Measurements from ENCODE around the gene CCDC159. TPM values are rescaled to one million over a fixed set of nuclear protein-coding genes. Genes with fewer than 3 reads are reported as not detected.
"Not testable (repeated sequence)": the region's sequence is repeated elsewhere in the genome, so short reads cannot be mapped to it uniquely, and the experiment has no call there.

Gene CCDC159
- total RNA-seq, 1 donor from 2014 or later = 1.8 TPM

DNA sequence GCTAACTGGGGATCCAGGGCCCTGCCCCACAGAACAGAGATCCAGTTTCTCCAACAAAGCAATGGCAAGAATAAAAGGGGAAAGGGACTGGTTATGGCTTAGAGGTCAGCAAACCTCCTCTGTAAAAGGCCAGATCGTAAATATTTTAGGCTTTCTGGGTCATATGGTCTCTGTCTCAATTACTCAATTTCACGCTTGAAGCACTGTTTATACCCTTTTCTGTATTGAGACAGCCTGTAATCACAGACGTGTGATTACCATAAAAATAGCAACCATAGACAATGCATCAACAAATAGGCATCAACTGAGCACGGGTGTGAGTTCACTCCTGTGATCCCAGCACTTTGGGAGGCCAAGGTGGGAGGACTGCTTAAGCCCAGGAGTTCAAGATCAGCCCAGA is 16.2 kb upstream of the CCDC159 start:
- no peak for DNase-seq (ENCODE audit: low spot score)
- Histone ChIP-seq H3F3A (ENCODE audit: low read depth) (no peaks in the 10 kb centered on the region), H2AFZ (replicated peaks) (no peak overlapping the region), H3K4me3 (no peak overlapping the region), H3K27ac (no peak overlapping the region), H3K27me3 (no peaks in the 10 kb centered on the region), H3K4me2 (no peak overlapping the region), H3K4me1 (no peaks in the 10 kb centered on the region), H3K9me3 (ENCODE audit: low read depth) (no peaks in the 10 kb centered on the region), H3K9ac (no peak overlapping the region), H4K20me1 (ENCODE audit: low read depth) (no peaks in the 10 kb centered on the region), H3K36me3 (no peaks in the 10 kb centered on the region), H3K79me2 (ENCODE audit: low read depth) (no peaks in the 10 kb centered on the region)
- TF ChIP-seq EZH2phosphoT487 (IDR thresholded peaks at IDR 0.05) (no peak), EZH2 (IDR thresholded peaks at IDR 0.05) (no peak)
- TF ChIP-seq, protein P1, sequence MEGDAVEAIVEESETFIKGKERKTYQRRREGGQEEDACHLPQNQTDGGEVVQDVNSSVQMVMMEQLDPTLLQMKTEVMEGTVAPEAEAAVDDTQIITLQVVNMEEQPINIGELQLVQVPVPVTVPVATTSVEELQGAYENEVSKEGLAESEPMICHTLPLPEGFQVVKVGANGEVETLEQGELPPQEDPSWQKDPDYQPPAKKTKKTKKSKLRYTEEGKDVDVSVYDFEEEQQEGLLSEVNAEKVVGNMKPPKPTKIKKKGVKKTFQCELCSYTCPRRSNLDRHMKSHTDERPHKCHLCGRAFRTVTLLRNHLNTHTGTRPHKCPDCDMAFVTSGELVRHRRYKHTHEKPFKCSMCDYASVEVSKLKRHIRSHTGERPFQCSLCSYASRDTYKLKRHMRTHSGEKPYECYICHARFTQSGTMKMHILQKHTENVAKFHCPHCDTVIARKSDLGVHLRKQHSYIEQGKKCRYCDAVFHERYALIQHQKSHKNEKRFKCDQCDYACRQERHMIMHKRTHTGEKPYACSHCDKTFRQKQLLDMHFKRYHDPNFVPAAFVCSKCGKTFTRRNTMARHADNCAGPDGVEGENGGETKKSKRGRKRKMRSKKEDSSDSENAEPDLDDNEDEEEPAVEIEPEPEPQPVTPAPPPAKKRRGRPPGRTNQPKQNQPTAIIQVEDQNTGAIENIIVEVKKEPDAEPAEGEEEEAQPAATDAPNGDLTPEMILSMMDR (IDR thresholded peaks at IDR 0.05) = no peak
- H3K4me1 Mint-ChIP-seq = peaks cover 5% of the 10 kb centered on the region
- no peak overlapping the region for H3K4me3 Mint-ChIP-seq
- no peak overlapping the region for H3K27ac Mint-ChIP-seq
- no peaks in the 10 kb centered on the region for H3K9me3 Mint-ChIP-seq
- peaks cover 9% of the 10 kb centered on the region for H3K36me3 Mint-ChIP-seq
- H3K27me3 Mint-ChIP-seq (ENCODE audit: insufficient read depth, low read depth) = no peaks in the 10 kb centered on the region

DNA sequence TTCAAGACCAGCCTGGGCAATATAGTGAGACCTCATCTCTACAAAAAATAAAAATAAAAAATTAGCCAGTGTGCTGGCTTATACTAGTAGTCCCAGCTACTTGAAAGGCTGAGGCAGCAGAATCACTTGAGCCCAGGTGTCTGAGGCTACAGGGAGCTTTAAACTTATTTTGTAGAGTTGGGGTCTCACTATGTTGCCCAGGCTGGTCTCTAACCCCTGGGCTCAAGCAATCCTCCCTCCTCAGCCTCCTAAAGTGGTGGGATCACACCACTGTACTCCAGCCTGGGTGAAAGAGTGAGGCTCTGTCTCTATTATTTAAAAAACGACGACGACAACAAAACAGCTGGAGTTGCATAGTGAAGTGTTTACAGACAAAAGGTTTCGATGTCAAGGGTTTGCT is 14.8 kb upstream of the CCDC159 start:
- TF ChIP-seq EZH2phosphoT487 (IDR thresholded peaks at IDR 0.05) (no peak), EZH2 (IDR thresholded peaks at IDR 0.05) (no peak)
- TF ChIP-seq, protein P1 (IDR thresholded peaks at IDR 0.05) = no peak
- Histone ChIP-seq H3K4me2 (no peak overlapping the region), H3K27ac (no peak overlapping the region), H4K20me1 (ENCODE audit: low read depth) (no peaks in the 10 kb centered on the region), H3K9ac (no peak overlapping the region), H3K9me3 (ENCODE audit: low read depth) (no peaks in the 10 kb centered on the region), H2AFZ (replicated peaks) (no peak overlapping the region), H3K4me1 (no peaks in the 10 kb centered on the region), H3K36me3 (no peaks in the 10 kb centered on the region), H3K4me3 (no peak overlapping the region), H3K79me2 (ENCODE audit: low read depth) (no peaks in the 10 kb centered on the region), H3F3A (ENCODE audit: low read depth) (no peaks in the 10 kb centered on the region), H3K27me3 (no peaks in the 10 kb centered on the region)
- Mint-ChIP-seq H3K4me1 (peaks cover 5% of the 10 kb centered on the region), H3K9me3 (no peaks in the 10 kb centered on the region), H3K4me3 (no peak overlapping the region), H3K36me3 (peaks cover 17% of the 10 kb centered on the region), H3K27me3 (ENCODE audit: insufficient read depth, low read depth) (no peaks in the 10 kb centered on the region), H3K27ac (no peak overlapping the region)
- DNase-seq (ENCODE audit: low spot score) = no peak

DNA sequence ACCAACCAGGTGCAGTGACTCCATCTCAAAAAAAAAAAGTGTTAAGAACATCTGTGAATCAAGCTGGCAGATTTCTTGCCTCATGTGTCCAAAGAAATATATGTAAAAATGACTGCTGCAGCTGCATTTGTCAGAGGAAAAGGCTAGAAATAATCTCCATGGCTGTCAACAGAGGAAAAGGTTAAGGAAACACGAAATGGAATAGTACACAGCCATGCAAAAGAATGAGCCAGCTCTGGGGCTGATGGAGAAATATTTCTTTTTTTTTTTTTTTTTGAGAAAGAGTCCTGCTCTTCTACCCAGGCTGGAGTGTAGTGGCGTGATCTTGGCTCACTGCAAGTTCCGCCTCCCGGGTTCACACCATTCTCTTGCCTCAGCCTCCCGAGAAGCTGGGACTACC is 13.5 kb upstream of the CCDC159 start:
- no peak overlapping the region for H3K9ac ChIP-seq
- H3K9me3 ChIP-seq (ENCODE audit: low read depth) = no peaks in the 10 kb centered on the region
- no peaks in the 10 kb centered on the region for H3K27me3 ChIP-seq
- no peak overlapping the region for H3K27ac ChIP-seq
- no peaks in the 10 kb centered on the region for H3K9me3 Mint-ChIP-seq
- H3K4me3 Mint-ChIP-seq = no peak overlapping the region
- no peaks in the 10 kb centered on the region for H3K27me3 Mint-ChIP-seq (ENCODE audit: insufficient read depth, low read depth)
- H3K4me1 Mint-ChIP-seq = peaks cover 7% of the 10 kb centered on the region
- no peak overlapping the region for H3K27ac Mint-ChIP-seq
- H3F3A ChIP-seq (ENCODE audit: low read depth) = no peaks in the 10 kb centered on the region
- H3K4me2 ChIP-seq = no peak overlapping the region
- no peaks in the 10 kb centered on the region for H3K36me3 ChIP-seq
- peaks cover 12% of the 10 kb centered on the region for H3K36me3 Mint-ChIP-seq
- H2AFZ ChIP-seq (replicated peaks) = no peak overlapping the region
- TF ChIP-seq EZH2phosphoT487 (IDR thresholded peaks at IDR 0.05) (no peak), EZH2 (IDR thresholded peaks at IDR 0.05) (no peak)
- TF ChIP-seq, protein P1 (IDR thresholded peaks at IDR 0.05) = no peak
- DNase-seq (ENCODE audit: low spot score) = no peak
- H3K4me1 ChIP-seq = no peaks in the 10 kb centered on the region
- H4K20me1 ChIP-seq (ENCODE audit: low read depth) = no peaks in the 10 kb centered on the region
- H3K79me2 ChIP-seq (ENCODE audit: low read depth) = no peaks in the 10 kb centered on the region
- no peak overlapping the region for H3K4me3 ChIP-seq

DNA sequence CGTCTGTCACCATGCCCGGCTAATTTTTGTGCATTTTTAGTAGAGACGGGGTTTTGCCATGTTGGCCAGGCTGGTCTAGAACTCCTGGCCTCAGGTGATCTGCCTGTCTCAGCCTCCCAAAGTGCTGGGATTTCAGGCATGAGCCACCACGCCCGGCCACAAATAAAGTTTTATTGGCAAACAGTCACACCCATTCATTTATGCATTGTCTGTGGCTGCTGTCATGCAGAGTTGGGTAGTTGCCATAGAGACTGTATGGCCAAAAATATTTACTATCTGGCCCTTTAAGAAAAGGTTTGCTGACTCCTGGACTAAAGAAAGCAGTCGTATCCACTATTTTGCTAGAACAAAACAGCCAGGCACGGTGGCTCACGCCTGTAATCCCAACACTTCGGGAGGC is 12.5 kb upstream of the CCDC159 start:
- not testable (repeated sequence) for H2AFZ ChIP-seq (replicated peaks); H3K4me1 ChIP-seq; DNase-seq (ENCODE audit: low spot score); H3F3A ChIP-seq (ENCODE audit: low read depth); H3K27me3 ChIP-seq; H3K27me3 Mint-ChIP-seq (ENCODE audit: insufficient read depth, low read depth); H4K20me1 ChIP-seq (ENCODE audit: low read depth); H3K27ac ChIP-seq; H3K9me3 ChIP-seq (ENCODE audit: low read depth); H3K36me3 ChIP-seq; H3K9me3 Mint-ChIP-seq; H3K79me2 ChIP-seq (ENCODE audit: low read depth); H3K4me2 ChIP-seq; H3K27ac Mint-ChIP-seq; H3K4me3 ChIP-seq; H3K4me3 Mint-ChIP-seq; H3K9ac ChIP-seq
- Mint-ChIP-seq H3K36me3 (peaks cover 12% of the 10 kb centered on the region), H3K4me1 (peaks cover 13% of the 10 kb centered on the region)

All from neural progenitor cell (in vitro differentiated cells).